ENCODE data around the gene KCNC1. TPM values are rescaled to one million over a fixed set of nuclear protein-coding genes. Genes with fewer than 3 reads are reported as not detected.

The KCNC1 gene
- total and polyA plus RNA-seq, 9 of the 15 experiments (the other 6 are each of a cell fraction or from before 2014, with no cell fraction given), result 0.05 to 0.08 TPM; not detected in 7

GRCh38 chr11:17770917-17771316 is 36.3 kb downstream of the KCNC1 start:
- Histone ChIP-seq H3K4me1 (replicated peaks in 1 of 2; ENCODE audit: control insufficient read depth in 2 of 2, insufficient read depth in 2 of 2, low read length in 2 of 2) (peaks cover 4 to 12% of the 10 kb centered on the region in 2 experiments; a peak in 3 of 5 replicates), H3K27ac (ENCODE audit: extremely low read depth, low read depth, low read length) (no peak overlapping the region), H3K27me3 (ENCODE audit: control insufficient read depth in 2 of 2, insufficient read depth in 2 of 2, low read length in 2 of 2) (peaks cover 21 to 55% of the 10 kb centered on the region in 2 experiments; a peak in 4 of 5 replicates), H3K79me2 (ENCODE audit: control insufficient read depth, insufficient read depth, low read length) (no peaks in the 10 kb centered on the region), H3K9me1 (ENCODE audit: control insufficient read depth, insufficient read depth, low read length) (no peaks in the 10 kb centered on the region), H2AFZ (ENCODE audit: low read depth, low read length) (no peak overlapping the region), H3K9ac (ENCODE audit: insufficient read depth in 1 of 2, low read depth in 2 of 2, low read length in 2 of 2) (no peak overlapping the region), H3K4me3 (no peak overlapping the region), H3K36me3 (ENCODE audit: control insufficient read depth, insufficient read depth, low read length) (no peaks in the 10 kb centered on the region), H4K20me1 (replicated peaks; ENCODE audit: control insufficient read depth, insufficient read depth, low read length) (peaks cover 11% of the 10 kb centered on the region; the same call in 1 of the 2 replicates), H3K9me3 (replicated peaks; ENCODE audit: control insufficient read depth, insufficient read depth, low read depth, low read length) (no peaks in the 10 kb centered on the region), H3K4me2 (ENCODE audit: insufficient read depth, low read length) (no peak overlapping the region)
- DNase-seq (ENCODE audit: extremely low read depth in 1 of 4, low spot score in 3 of 4) (no peak), FAIRE-seq (no peak), ATAC-seq (no peak)
- BruUV-seq (replicated peaks), result no TSS peak
- CTCF ChIA-PET (ENCODE audit: low intra/inter-chr PET ratio), result no interaction called here
- in situ Hi-C loops (cut with MboI), result no loop called here
- POLR2A ChIA-PET, result interaction anchor here (0.6 kb wide), 1 partner anchor 854 kb away, joined by 3 read pairs; no protein-coding TSS in a partner anchor
- TF ChIP-seq E2F3 (CRISPR knock-in tag; IDR thresholded peaks at IDR 0.05), result no peak
- peak in 1 of 2 experiments; percentile 25; a peak in 1 of 4 replicates for TF ChIP-seq RAD21 (CRISPR knock-in tag; conservative IDR thresholded peaks at IDR 0.05 in 1 of 2, IDR thresholded peaks at IDR 0.05 in 1 of 2)
- intact Hi-C loops (cut with micrococcal nuclease), result no loop called here

GRCh38 chr11:17771415-17771814 is 36.8 kb downstream of the KCNC1 start:
- peaks cover 4 to 12% of the 10 kb centered on the region in 2 experiments; a peak in 3 of 5 replicates for H3K4me1 ChIP-seq (replicated peaks in 1 of 2; ENCODE audit: control insufficient read depth in 2 of 2, insufficient read depth in 2 of 2, low read length in 2 of 2)
- H4K20me1 ChIP-seq (replicated peaks; ENCODE audit: control insufficient read depth, insufficient read depth, low read length), result peaks cover 7% of the 10 kb centered on the region; the same call in 1 of the 2 replicates
- in situ Hi-C loops (cut with MboI), result no loop called here
- no peaks in the 10 kb centered on the region for H3K9me3 ChIP-seq (replicated peaks; ENCODE audit: control insufficient read depth, insufficient read depth, low read depth, low read length)
- H3K79me2 ChIP-seq (ENCODE audit: control insufficient read depth, insufficient read depth, low read length), result no peaks in the 10 kb centered on the region
- no peak overlapping the region for H3K4me3 ChIP-seq
- no peak for DNase-seq (ENCODE audit: extremely low read depth in 1 of 4, low spot score in 3 of 4)
- TF ChIP-seq HOXB6 (CRISPR knock-in tag; IDR thresholded peaks at IDR 0.05; ENCODE audit: borderline replicate concordance) (no peak), ZBTB34 (CRISPR knock-in tag; IDR thresholded peaks at IDR 0.05) (no peak), RFX1 (IDR thresholded peaks at IDR 0.05) (no peak), E4F1 (CRISPR knock-in tag; IDR thresholded peaks at IDR 0.05; ENCODE audit: borderline replicate concordance) (no peak), MED1 (CRISPR knock-in tag; IDR thresholded peaks at IDR 0.05; ENCODE audit: borderline replicate concordance) (no peak), E2F5 (CRISPR knock-in tag; IDR thresholded peaks at IDR 0.05) (no peak)
- H2AFZ ChIP-seq (ENCODE audit: low read depth, low read length), result no peak overlapping the region
- intact Hi-C loops (cut with micrococcal nuclease), result no loop called here
- no peak for FAIRE-seq
- BruUV-seq (replicated peaks), result no TSS peak
- H3K4me2 ChIP-seq (ENCODE audit: insufficient read depth, low read length), result no peak overlapping the region
- H3K9ac ChIP-seq (ENCODE audit: insufficient read depth in 1 of 2, low read depth in 2 of 2, low read length in 2 of 2), result no peak overlapping the region
- H3K36me3 ChIP-seq (ENCODE audit: control insufficient read depth, insufficient read depth, low read length), result no peaks in the 10 kb centered on the region
- no peak overlapping the region for H3K27ac ChIP-seq (ENCODE audit: extremely low read depth, low read depth, low read length)
- ATAC-seq, result no peak
- peaks cover 21 to 50% of the 10 kb centered on the region in 2 experiments; a peak in 4 of 5 replicates for H3K27me3 ChIP-seq (ENCODE audit: control insufficient read depth in 2 of 2, insufficient read depth in 2 of 2, low read length in 2 of 2)
- WGBS (ENCODE audit: insufficient coverage, low coverage, missing lambda C conversion rate), result 39% methylated on average over 17 of the region's 17 CpGs
- no peaks in the 10 kb centered on the region for H3K9me1 ChIP-seq (ENCODE audit: control insufficient read depth, insufficient read depth, low read length)
- CTCF ChIA-PET (ENCODE audit: low intra/inter-chr PET ratio), result no interaction called here
- POLR2A ChIA-PET, result interaction anchor here (0.6 kb wide), 1 partner anchor 854 kb away, joined by 3 read pairs; no protein-coding TSS in a partner anchor

Data from K562 (cell line).